ENCODE results near the gene DNM3.

- TF ChIP-seq, protein P1, sequence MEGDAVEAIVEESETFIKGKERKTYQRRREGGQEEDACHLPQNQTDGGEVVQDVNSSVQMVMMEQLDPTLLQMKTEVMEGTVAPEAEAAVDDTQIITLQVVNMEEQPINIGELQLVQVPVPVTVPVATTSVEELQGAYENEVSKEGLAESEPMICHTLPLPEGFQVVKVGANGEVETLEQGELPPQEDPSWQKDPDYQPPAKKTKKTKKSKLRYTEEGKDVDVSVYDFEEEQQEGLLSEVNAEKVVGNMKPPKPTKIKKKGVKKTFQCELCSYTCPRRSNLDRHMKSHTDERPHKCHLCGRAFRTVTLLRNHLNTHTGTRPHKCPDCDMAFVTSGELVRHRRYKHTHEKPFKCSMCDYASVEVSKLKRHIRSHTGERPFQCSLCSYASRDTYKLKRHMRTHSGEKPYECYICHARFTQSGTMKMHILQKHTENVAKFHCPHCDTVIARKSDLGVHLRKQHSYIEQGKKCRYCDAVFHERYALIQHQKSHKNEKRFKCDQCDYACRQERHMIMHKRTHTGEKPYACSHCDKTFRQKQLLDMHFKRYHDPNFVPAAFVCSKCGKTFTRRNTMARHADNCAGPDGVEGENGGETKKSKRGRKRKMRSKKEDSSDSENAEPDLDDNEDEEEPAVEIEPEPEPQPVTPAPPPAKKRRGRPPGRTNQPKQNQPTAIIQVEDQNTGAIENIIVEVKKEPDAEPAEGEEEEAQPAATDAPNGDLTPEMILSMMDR (IDR thresholded peaks at IDR 0.05): no peak
- TF ChIP-seq EZH2 (IDR thresholded peaks at IDR 0.05) (no peak), EZH2phosphoT487 (IDR thresholded peaks at IDR 0.05) (no peak)
Measured at GRCh38 chr1:172356620-172357019, 515.3 kb downstream of the DNM3 start.

All from neural progenitor cell (in vitro differentiated cells).